GM19455 (cell line): Measurements from ENCODE around the gene C8A.

Source experiments
- ATAC-seq: cut with Tn5 transposase; IDR thresholded peaks from one replicate; pipeline ENCODE4 v1.9.1; 2021; ENCODE audit not compliant: unreplicated experiment

C8A gene

GRCh38 chr1:56854521-56855099 lies at the start of gene C8A:
Gene C8A, plus strand, starts transcription at chr1:56854797. Its CDS starts 105 bp downstream, at chr1:56854902.
- ATAC-seq = no peak

GRCh38 chr1:56806804-56807203 lies 47.8 kb upstream of the C8A start:
- ATAC-seq = no peak

GRCh38 chr1:56808410-56808809 lies 46.2 kb upstream of the C8A start:
- ATAC-seq = no peak

GRCh38 chr1:56811331-56811730 lies 43.3 kb upstream of the C8A start:
- ATAC-seq = no peak

GRCh38 chr1:56814205-56814604 lies 40.4 kb upstream of the C8A start:
- no peak for ATAC-seq

- no peak for ATAC-seq
These were observed 38.3 kb upstream of the C8A start for GRCh38 chr1:56816264-56816663.

- no peak for ATAC-seq
These were observed 37.7 kb upstream of the C8A start for GRCh38 chr1:56816909-56817308.

- ATAC-seq = no peak
These were observed 36.7 kb upstream of the C8A start for GRCh38 chr1:56817716-56818463.

- no peak for ATAC-seq
These were observed 35.2 kb upstream of the C8A start, which contains the start of gene FYB2 for GRCh38 chr1:56819387-56819899. Gene FYB2, minus strand, starts transcription at chr1:56819404. Its CDS starts 114 bp downstream, at chr1:56819290.

GRCh38 chr1:56820755-56821461 lies 33.7 kb upstream of the C8A start:
- ATAC-seq = peak; percentile 88

- ATAC-seq = no peak
These were observed 33.2 kb upstream of the C8A start for GRCh38 chr1:56821462-56821797.

- ATAC-seq = no peak
These were observed 30.3 kb upstream of the C8A start for GRCh38 chr1:56824271-56824670.

- ATAC-seq = no peak
These were observed 29.7 kb upstream of the C8A start for GRCh38 chr1:56824938-56825337.

GRCh38 chr1:56825436-56825835 lies 29.2 kb upstream of the C8A start:
- no peak for ATAC-seq

GRCh38 chr1:56827711-56828110 lies 26.9 kb upstream of the C8A start:
- ATAC-seq = no peak

- no peak for ATAC-seq
These were observed 24.5 kb upstream of the C8A start for GRCh38 chr1:56830052-56830451.

- ATAC-seq = peak; percentile 91
These were observed 22.5 kb upstream of the C8A start for GRCh38 chr1:56831871-56832693.

- no peak for ATAC-seq
These were observed 21.5 kb upstream of the C8A start for GRCh38 chr1:56833088-56833487.

GRCh38 chr1:56834137-56834900 lies 20.3 kb upstream of the C8A start:
- ATAC-seq = no peak

GRCh38 chr1:56835657-56836056 lies 18.9 kb upstream of the C8A start:
- no peak for ATAC-seq
